ENCODE results near the gene SNUPN.

The SNUPN gene

DNA sequence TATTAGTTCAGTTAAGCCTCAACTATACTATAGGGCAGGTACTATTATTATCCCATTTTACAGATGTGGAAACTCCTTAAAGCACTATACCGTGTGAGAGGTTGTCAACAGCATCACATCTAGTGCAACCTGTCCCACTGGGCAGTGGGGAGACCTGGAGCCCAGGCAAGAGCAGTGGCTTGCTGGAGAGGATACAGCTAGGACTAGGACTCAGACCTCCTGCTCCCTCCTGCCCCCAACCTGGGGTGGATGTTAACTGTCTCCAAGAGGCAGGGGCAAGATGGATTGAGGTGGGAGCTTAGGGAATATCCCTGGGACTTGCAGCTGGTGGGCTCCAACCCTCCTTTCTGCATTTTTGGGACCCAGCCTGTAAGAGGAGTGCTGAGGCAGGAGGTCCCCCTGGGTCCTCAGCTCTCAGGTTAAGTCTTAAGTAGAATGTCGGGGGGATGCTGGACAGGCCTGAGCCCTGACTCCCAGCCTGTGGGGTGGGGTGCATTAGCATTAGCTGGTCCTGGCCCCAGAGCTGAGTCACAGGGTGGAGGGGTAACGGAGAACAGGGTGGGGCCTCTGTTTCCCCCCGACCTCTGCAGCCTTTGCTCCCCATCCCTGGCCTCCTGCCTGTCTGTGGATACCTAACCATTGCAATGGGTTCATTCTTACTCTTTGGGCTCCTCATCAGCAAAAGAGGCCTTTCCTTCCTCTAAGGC is 28.8 kb upstream of the SNUPN start:
- H3K4me3 ChIP-seq (ENCODE audit: low read depth, low read length) = no peak overlapping the region

DNA sequence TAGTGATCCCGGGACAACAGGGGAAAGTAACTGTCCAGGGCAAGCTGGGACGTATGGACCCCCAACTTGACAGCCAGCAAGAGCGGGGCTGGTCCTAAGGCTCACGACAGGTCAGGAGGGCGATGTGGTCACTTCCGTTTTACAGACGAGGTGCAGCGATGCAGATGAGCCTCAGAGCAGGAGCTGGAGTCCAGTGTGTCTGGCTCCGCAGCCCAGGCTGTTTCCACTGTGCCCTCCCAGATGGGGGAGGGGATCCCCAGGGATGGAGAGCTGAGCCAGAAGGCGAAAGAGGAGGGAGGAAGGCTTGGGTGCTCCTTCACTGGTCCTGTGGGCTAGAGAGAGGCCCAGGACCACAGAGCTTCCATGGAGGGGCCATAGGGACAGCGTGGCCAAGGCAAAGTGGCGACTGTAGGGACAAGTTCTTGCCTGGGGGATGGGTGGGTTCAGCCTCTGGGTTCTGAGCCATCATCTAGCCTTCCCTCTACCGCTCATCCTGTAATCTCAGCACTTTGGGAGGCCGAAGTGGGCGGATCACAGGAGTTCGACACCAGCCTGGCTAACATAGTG is 27.9 kb upstream of the SNUPN start:
- H3K4me3 ChIP-seq (ENCODE audit: low read depth, low read length) = no peak overlapping the region

DNA sequence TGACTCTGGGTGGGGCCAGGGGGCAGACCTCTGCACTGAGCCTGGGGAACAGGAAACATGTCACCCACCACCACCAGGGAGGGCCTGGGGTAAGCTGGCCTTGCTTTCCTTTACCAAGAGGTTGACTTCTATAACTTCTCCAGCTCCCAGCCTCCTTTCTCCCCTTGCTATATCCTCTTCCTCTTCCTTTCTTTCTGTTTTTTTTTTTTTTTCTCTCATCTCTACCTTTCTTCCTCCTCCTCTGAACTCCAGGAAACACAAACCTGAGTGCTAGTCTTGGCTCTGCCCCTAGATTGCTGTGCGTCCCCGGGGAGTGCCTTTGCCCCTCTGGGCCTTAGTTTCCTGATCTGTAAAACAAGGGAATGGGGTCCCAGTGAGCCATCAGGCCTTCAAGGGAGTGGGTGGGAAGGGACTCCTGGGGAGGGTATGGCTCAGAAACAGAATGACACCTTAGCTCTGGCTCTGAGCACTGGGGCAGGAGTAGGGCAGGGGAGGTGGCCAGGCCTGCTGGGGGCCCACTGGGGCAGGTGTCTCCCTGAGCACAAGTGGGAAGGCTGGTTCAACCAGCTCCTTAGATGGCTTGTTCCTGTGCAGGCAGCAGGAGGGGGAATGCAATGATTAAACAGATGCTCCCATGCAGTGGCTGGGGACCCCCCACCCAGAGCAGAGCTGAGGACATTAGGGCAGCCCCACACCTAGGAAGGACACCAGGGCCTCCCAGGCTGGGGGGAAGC is 26.5 kb upstream of the SNUPN start:
- H3K4me3 ChIP-seq (ENCODE audit: low read depth, low read length) = no peak overlapping the region

DNA sequence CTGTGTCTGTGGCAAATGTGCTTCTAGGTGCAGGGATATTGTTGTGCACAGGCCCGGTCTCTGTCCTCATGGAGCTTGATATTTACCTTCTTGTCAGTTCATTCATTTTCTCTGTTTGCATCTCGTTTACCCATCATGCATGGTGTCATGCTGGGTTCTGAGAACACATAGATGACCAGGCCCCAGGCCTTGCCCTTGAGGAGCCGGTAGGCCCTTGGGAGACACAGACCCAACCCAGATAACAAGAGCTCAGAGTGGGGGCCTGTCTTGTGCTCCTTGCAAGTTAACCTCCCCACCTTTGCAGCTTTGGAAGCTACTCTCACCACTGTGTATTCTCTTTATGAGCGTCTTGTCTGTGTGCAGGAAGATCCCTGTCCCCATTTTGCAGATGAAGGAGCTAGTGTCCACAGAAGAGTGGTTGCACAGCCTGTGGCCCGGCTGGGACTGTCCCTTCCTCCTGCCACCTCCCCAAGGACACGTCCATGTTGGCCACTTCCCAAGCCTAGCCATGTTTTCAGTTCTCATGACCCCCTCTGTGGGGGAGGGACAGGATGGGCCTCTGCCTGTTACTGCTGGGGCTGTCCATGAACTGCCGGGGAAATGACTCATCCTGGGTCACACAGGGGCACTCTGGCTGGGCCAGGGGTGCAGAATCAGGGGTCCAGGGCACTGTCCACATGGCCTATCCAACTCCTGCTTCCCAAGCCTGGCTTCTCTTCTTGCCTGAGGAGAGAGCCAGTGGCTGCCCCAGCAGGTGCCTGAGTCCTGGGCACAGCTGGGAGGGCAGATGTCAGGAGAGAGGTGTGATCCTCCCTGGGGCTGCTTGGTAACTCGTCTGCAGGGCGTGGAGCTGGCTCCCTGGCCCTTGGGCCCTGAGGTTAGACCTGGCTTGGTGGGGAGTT is 25.6 kb upstream of the SNUPN start:
- H3K4me3 ChIP-seq (ENCODE audit: low read depth, low read length) = no peak overlapping the region

DNA sequence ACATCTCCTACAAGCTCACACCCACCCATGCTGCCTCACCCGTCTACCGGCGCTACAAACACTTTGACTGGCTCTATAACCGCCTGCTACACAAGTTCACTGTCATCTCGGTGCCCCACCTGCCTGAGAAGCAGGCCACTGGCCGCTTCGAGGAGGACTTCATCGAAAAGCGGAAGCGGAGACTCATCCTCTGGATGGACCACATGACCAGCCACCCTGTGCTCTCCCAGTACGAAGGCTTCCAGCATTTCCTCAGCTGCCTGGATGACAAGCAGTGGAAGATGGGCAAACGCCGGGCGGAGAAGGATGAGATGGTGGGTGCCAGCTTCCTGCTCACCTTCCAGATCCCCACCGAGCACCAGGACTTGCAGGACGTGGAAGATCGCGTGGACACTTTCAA is 24.3 kb upstream of the SNUPN start:
- no peak overlapping the region for H3K4me3 ChIP-seq (ENCODE audit: low read depth, low read length)

DNA sequence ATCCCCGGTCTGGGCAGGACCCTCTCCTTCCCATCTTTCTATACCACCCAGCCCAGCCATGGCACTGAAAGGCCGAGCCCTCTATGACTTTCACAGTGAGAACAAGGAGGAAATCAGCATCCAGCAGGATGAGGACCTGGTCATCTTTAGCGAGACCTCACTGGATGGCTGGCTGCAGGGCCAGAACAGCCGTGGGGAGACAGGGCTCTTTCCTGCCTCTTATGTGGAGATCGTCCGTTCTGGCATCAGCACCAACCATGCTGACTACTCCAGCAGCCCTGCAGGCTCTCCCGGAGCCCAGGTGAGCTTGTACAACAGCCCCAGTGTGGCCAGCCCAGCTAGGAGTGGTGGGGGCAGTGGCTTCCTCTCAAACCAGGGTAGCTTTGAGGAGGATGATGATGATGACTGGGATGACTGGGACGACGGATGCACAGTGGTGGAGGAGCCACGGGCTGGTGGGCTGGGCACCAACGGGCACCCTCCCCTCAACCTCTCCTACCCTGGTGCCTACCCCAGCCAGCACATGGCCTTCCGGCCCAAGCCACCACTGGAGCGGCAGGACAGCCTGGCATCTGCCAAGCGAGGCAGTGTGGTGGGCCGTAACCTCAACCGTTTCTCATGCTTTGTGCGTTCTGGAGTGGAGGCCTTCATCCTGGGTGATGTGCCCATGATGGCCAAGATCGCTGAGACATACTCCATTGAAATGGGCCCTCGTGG is 23.7 kb upstream of the SNUPN start:
- peak overlapping the region; percentile 79 for H3K4me3 ChIP-seq (ENCODE audit: low read depth, low read length)

DNA sequence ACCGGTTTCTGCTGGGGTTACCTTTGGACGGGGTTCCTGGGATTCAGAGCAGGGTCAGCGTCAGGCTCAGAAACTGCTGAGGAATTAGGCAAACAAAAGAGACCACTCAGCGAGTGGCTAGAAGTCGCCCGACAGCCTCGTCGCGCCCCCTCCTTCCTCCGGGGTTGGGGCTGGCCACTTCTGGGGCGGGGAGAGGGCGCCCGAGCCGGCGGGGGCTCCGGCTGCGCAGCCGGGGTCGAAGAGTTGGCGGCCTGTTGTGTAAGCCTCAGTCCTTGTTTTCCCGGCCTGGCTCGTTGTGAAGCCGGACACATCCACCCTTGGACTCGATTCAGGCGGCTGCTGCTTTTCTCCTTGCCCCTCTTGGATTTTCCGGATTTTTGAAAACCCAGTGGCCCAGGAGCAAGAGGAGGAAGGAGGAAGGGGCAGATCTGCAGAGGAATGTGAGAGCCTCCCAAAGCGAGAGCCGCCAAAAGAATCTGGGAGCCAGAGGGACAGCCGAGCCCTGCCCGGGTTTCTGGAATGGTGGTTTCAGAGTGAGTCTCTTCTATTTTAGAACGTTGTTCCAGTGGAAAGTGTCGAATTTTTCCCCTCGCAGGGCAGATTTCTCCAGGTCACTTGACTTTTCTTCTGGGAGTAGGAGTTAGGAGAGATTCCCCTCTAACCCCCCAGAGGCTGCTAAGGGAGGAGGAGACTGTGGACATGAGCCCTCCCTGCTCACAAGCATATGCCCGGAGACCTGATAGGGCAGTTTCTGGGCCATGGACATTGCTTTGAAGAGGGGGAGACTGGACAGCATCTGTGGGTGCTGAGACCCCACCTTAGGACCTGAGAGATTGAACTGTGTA is 22.9 kb upstream of the SNUPN start:
- peak overlapping the region; percentile 79 for H3K4me3 ChIP-seq (ENCODE audit: low read depth, low read length)

DNA sequence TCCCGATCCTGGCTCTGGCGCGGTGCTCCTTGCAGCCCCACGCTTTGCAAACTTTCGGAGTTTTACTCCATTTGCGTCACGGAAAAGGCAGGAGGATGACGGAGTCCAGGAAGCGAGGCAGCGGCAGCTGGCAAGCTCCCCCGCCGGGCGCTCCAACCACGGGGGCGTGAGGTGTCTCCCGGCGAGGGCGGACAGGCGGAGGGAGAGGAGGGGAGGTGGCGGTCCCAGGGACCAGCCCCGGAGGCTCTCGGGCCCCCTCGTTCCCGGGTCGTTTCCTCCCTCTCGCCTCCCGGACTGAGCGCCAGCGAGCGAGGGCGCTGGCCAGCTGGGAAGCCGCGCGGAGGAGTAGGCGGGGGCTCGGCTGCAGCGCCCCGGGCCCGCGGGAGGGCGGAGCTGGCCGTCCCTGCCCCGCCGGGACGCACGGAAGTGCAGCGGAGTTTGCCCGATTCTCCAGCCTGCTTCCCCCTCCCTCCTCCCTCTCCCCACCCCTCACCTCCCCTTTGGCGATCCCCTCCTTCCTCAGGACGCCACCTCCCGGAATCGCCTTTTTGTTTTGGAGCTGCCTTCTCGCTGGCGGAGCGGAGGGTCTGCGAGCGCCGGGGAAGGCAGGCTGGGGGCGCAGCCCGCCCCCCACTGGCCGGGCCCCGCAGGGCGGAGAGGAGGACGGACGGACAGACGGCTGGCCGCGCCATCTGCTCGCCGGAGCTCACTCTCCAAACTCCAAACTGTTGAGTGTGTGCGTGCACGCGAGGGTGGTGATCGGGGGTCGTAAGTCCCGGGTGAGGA is 22.0 kb upstream of the SNUPN start, which contains the start of gene SNX33:
Gene SNX33 (plus strand): TSS at position 543 of the 786 bp plus-strand sequence. CDS start 1,191 bp downstream, outside the sequence.
- H3K4me3 ChIP-seq (ENCODE audit: low read depth, low read length) = peak within 1 kb of the TSS; percentile 79

DNA sequence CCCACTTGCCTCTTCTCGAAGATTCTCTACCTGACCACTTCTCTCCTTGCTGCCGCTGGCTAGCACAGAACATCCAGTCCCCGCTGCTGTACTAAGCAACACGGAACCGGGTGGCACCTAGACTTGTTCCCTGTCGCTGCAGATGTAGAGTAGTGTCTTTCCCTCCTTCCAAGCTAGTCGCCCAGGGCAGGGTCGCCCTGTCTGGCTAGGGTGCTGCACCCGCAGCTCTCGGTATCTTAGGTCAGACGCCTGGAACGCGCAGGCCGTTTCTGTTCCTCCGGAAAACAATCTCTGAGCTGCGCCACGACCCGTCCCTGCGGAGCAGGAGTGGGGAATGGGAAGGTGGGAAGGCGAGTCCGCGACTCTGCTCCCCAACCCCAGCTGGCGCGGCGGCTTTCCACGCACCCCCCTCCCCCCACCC is 21.4 kb upstream of the SNUPN start:
- H3K4me3 ChIP-seq (ENCODE audit: low read depth, low read length) = peak overlapping the region; percentile 79

DNA sequence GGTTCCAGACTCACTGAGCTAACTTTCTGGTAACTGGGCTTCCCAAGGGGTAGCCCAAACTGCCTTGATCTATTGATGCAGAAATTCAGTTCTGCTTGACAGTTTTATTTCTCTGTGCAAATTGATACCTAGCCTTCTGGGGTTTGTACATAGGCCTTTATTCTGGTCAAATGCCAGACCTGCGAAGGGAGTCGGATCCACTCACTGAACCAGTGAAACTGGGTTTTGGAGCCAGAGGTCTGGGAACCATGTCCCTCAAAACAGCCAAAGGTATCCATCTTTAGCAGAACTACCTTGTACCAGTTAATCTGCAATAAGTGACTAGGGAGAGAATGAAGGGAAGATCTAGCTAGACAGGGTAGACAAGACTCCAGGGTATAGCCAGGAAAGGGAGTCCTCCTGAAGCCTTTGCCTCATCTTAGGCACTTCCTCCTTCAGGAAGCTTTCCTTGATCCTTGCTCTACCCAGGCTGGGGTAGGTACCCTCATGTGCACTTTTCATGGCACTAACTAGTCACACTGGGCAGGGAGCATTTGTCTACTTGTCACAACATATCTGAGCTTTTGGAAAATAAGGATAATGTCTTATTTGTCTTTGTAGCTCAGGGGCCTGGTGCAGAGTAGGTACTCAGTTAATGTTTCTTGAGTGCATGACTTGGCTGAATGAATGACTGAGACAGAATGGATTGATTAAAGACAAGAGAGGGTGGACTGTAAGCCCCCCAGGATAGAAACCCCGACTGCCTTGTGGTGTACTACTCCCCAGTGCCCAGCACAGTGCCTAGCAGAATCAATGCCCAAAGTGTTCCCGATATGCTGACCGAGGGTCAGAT is 20.8 kb upstream of the SNUPN start:
- H3K4me3 ChIP-seq (ENCODE audit: low read depth, low read length) = peak overlapping the region; percentile 79

DNA sequence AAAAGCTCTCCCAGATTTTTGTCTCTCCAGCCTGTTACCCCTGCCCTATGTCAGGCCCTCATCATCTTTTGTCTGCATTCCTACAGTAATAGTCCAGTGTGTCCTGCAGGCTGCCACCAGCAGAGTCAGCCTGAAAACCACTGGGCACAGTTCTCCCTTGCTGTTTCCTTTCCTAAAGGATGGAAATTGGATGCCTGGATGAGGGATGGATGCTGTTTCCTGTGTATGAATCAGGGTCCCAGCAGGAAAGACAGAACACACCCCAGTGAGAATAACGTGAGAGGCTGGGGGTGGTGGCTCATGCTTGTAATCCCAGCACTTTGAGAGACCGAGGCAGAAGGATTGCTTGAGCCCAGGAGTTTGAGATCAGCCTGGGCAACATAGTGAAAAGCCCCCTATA is 18.9 kb upstream of the SNUPN start:
- H3K4me3 ChIP-seq (ENCODE audit: low read depth, low read length) = no peak overlapping the region

DNA sequence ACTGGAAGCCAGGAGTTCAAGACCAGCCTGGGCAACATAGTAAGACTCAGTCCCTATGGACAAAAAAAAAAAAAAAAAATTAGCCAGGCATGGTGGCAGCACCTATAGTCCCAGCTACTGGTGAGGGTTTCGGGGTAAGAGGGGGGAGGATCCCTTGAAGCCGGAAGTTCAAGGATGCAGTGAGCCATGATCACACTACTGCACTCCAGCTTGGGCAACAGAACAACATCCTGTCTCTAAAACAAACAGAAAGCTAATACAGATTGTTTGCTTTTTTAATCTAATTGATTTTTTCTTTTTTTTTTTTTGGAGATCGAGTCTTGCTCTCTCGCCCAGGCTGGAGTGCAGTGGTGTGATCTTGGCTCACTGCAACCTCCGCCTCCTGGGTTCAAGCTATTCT is 16.1 kb upstream of the SNUPN start:
- no peak overlapping the region for H3K4me3 ChIP-seq (ENCODE audit: low read depth, low read length)

DNA sequence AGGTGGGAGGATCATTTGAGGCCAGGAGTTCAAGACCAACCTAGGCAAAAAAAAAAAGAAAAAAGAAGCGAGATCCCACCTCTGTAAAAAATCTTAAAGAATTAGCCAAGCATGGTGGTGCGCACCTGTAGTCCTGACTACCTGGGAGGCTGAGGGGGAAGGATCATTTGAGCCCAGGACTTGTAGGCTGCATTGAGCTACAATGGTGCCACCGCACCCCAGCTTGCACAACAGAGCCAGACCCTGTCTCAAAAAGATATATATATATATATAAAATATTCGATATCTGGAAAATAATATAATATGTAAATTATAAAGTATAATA is 15.6 kb upstream of the SNUPN start:
- H3K4me3 ChIP-seq (ENCODE audit: low read depth, low read length) = no peak overlapping the region

DNA sequence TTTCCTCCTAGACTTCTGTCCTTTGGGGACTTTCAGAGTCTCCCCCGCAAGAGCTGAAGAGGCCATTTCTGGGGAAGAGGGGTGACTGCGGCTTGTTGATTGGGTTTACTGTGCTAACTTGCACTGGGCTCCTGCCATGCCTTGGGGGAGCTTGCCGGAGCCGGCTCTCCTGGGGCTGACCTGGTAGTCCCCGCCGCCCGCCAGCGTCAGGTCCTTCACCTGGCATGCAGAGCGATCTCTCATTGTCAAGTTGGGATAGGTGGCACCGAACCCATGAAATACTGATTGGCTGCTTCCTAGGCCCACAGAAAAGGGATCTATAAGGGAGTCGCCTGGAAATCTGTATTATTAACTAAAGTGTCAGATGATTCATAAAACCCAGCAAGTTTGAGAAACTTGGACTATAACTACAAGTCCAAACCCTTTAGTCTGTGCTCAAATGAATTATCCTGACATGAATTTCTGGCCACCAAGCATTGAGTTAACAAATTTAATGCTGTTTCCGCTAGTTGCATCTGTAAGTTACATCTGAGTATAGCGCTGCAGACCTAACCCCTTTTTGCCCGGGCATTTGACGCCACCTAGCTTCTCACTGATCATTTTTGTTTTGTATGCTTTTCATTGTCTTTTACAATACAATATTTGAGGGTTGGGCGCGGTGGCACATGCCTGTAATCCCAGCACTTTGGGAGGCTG is 15.1 kb upstream of the SNUPN start:
- peak overlapping the region; percentile 91 for H3K4me3 ChIP-seq (ENCODE audit: low read depth, low read length)

DNA sequence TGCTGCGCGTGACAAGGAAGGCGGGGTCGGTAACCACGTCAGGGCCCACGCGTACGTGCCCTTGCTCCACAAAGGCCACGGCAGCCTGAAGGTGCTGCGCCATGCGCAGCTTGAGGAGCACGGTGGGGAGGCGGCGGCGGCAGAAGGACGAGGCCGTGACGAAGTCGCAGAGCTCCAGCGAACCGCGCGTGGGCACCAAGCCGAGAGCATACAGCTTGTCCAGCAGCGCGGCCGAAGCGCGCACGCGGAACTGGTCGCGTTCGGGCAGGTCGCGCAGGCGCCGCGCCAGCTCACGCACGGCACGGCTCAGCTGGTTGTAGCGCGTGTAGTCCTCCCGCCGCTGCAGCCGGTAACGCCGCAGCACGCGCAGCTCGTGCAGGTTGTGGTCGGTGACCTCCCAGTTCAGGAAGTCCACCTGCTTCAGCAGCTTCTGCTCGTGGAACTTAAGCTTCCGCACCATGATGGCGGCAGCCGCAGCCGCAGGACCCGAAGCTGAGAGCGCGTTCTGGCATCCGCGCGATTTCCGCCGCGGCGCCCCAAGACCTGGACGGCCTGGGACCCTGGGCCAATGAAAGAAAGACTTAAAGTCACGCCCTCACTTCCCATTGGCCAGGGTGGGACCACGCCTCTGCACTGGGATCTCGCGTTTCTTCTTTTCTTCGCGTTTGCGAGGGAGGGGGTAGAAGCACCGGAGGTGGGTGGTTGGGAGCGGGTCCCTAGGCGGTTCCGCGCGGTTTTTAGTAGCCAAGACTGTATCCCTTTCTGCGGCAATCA is 14.4 kb upstream of the SNUPN start, which contains the start of gene IMP3:
Gene IMP3 (minus strand): TSS at position 516 of the 774 bp plus-strand sequence. CDS start 56 bp downstream, at position 460.
- peak within 1 kb of the TSS; percentile 91 for H3K4me3 ChIP-seq (ENCODE audit: low read depth, low read length)

DNA sequence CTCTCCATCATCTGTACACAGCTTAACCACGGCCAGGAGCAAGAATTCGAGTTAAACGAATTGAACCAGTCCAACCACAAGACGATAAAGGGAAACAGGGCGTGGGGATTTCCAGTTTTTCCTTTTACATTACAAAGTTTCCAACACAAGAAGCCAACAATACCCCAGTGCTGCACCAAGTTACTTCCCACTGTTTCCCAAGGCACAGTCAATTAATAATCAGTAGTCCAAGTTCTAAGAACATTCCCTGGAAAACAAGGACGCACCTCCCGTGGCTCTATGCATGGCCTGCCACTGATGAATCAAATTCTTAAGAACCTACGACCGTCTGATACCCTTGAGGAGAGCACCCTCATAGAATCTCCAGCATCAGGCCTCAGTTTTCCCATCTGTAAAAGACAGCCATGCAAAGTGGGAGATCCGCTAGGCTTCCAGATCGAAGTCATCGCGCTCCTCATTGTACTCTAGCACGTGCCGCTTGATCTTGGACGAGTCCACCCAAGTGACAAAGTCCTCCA is 13.7 kb upstream of the SNUPN start:
- peak overlapping the region; percentile 91 for H3K4me3 ChIP-seq (ENCODE audit: low read depth, low read length)

Measured in iPS-11a (cell line).